ENCODE data around the gene ZGPAT. TPM values are rescaled to one million over a fixed set of nuclear protein-coding genes. Genes with fewer than 3 reads are reported as not detected.
A peak's percentile ranks its signal among the peaks of the same experiment; 100 is the strongest.

ZGPAT gene
- total and polyA plus RNA-seq, 2 of the 8 experiments (the other 6 are each of a cell fraction or from before 2014, with no cell fraction given) = 14.5 to 21.4 TPM

DNA sequence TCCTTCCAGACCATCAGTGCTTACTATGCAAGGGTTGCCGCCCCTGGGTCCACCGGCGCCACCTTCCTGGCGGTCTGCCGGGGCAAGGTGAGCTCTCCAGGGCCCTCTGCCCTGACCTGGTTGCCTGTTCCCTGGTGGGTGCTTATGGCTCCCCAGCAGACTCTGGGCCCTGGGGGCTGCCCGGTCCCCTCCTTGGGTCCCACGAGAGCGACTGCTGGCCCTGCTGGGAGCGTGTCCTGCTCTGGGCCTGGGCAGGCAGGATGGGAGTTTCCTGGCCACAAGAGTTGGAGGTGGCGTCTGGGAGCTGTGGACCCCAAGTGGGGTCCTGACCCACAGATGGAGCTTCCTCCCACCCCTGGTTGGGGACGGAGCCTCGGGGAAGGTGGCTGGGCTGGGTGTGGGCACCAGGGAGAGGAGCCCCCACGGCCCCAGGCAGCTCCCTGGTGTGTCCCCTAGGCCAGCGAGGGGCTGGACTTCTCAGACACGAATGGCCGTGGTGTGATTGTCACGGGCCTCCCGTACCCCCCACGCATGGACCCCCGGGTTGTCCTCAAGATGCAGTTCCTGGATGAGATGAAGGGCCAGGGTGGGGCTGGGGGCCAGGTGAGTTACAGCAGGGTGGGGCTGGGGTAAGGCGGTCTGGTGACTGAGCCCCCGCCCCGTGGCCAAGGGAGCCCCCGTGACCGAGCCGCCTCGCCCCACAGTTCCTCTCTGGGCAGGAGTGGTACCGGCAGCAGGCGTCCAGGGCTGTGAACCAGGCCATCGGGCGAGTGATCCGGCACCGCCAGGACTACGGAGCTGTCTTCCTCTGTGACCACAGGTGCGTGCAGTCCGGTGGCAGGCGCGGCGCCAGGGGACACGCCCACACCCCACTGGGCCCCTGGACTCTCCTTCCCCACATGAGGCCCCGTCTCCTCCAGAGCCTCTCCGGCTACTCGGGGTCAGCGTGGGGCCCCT is 18.5 kb upstream of the ZGPAT start:
- H2BK12ac ChIP-seq (ENCODE audit: low read depth, low read length) = no peak overlapping the region
- H3K14ac ChIP-seq (ENCODE audit: insufficient read length) = no peak overlapping the region
- H3K27ac ChIP-seq (ENCODE audit: low read depth, low read length) = no peak overlapping the region
- no peak overlapping the region for H3K4me3 ChIP-seq (ENCODE audit: extremely low read depth in 1 of 4, insufficient read depth in 2 of 4, low read depth in 3 of 4, low read length in 4 of 4)
- DNase-seq (ENCODE audit: low read depth in 1 of 2, low spot score in 2 of 2) (no peak), FAIRE-seq (no peak)
- no peaks in the 10 kb centered on the region; a peak in 1 of 7 replicates for H3K4me1 ChIP-seq (replicated peaks in 1 of 4; ENCODE audit: control insufficient read depth in 3 of 4, insufficient read depth in 4 of 4, low read length in 3 of 4)
- H4K5ac ChIP-seq (ENCODE audit: insufficient read length, low read depth, low read length) = no peak overlapping the region
- H3K4ac ChIP-seq (replicated peaks; ENCODE audit: insufficient read length, low read depth, low read length) = no peak overlapping the region
- no peak overlapping the region for H2BK15ac ChIP-seq (ENCODE audit: low read length)
- H3K36me3 ChIP-seq (ENCODE audit: control insufficient read depth in 2 of 4, insufficient read depth in 4 of 4, low read length in 3 of 4) = no peaks in the 10 kb centered on the region; a peak in 1 of 8 replicates
- H2AFZ ChIP-seq (ENCODE audit: low read length) = no peak overlapping the region
- WGBS, 2 experiments (ENCODE audit: extremely low coverage in 1 of 2, insufficient coverage in 1 of 2, insufficient read length in 1 of 2, insufficient replicate concordance in 2 of 2, low coverage in 1 of 2, low lambda C conversion rate in 2 of 2, missing lambda C conversion rate in 1 of 2) = 91% methylated on average over 29 of the region's 44 CpGs; no CpG with 5 or more reads in 1 of the 2 experiments
- POLR2A ChIA-PET (ENCODE audit: partially characterized antibody) = interaction anchor here (2.1 to 4.3 kb wide), 5 partner anchors 8 to 13 kb away, joined by 5 to 31 read pairs (median 15); partner anchors contain the start of gene TNFRSF6B
- CTCF ChIA-PET (ENCODE audit: partially characterized antibody) = interaction anchor here (1.1 to 1.7 kb wide), 3 partner anchors 9 to 152 kb away, joined by 3 to 4 read pairs (median 4); partner anchors contain the start of gene PTK6
- peak overlapping the region; percentile 62 for H4K8ac ChIP-seq (ENCODE audit: extremely low read depth, insufficient read depth, low read length)
- no peaks in the 10 kb centered on the region for H3K27me3 ChIP-seq (replicated peaks in 1 of 4; ENCODE audit: control insufficient read depth in 3 of 4, extremely low read depth in 1 of 4, insufficient read depth in 3 of 4, low read length in 3 of 4)
- H2AK5ac ChIP-seq (ENCODE audit: low read depth, low read length) = no peak overlapping the region
- H2BK5ac ChIP-seq (ENCODE audit: low read depth, low read length) = no peak overlapping the region
- H3K79me2 ChIP-seq (ENCODE audit: control insufficient read depth in 1 of 2, insufficient read depth in 2 of 2, low read length in 2 of 2) = no peaks in the 10 kb centered on the region
- H3K23ac ChIP-seq (ENCODE audit: insufficient read length) = no peak overlapping the region
- H3K9ac ChIP-seq (replicated peaks in 1 of 4; ENCODE audit: extremely low read depth in 1 of 4, low read depth in 3 of 4, low read length in 3 of 4) = no peak overlapping the region
- no peak overlapping the region for H2BK120ac ChIP-seq (replicated peaks; ENCODE audit: low read depth, low read length)
- no peak overlapping the region for H4K91ac ChIP-seq (replicated peaks; ENCODE audit: insufficient read length, low read length)
- H3K9me3 ChIP-seq (ENCODE audit: insufficient read depth in 2 of 2, low read depth in 1 of 2, low read length in 1 of 2) = no peaks in the 10 kb centered on the region; a peak in 1 of 4 replicates
- no peak overlapping the region for H3K4me2 ChIP-seq (ENCODE audit: insufficient read depth in 1 of 2, low read depth in 2 of 2, low read length in 2 of 2)
- no peaks in the 10 kb centered on the region for H3K79me1 ChIP-seq (ENCODE audit: low read depth, low read length)
- H3K18ac ChIP-seq (ENCODE audit: extremely low read depth, low read length) = no peak overlapping the region
- peaks cover 3% of the 10 kb centered on the region; the same call in 1 of the 2 replicates for H3K23me2 ChIP-seq (ENCODE audit: low read depth, low read length)
- no peak overlapping the region for H2BK20ac ChIP-seq (ENCODE audit: low read length)
- no peak overlapping the region for H3K56ac ChIP-seq (replicated peaks; ENCODE audit: insufficient read length, low read depth, low read length)
- H4K20me1 ChIP-seq (replicated peaks in 1 of 2; ENCODE audit: control insufficient read depth in 1 of 2, insufficient read depth in 2 of 2, low read length in 2 of 2) = peaks cover 0 to 5% of the 10 kb centered on the region in 2 experiments
- TF ChIP-seq MAFK (IDR thresholded peaks at IDR 0.05; ENCODE audit: low read depth, low read length) = no peak
- no peak for TF ChIP-seq NRF1 (IDR thresholded peaks at IDR 0.05; ENCODE audit: low read depth, low read length)
- TF ChIP-seq, protein P1, sequence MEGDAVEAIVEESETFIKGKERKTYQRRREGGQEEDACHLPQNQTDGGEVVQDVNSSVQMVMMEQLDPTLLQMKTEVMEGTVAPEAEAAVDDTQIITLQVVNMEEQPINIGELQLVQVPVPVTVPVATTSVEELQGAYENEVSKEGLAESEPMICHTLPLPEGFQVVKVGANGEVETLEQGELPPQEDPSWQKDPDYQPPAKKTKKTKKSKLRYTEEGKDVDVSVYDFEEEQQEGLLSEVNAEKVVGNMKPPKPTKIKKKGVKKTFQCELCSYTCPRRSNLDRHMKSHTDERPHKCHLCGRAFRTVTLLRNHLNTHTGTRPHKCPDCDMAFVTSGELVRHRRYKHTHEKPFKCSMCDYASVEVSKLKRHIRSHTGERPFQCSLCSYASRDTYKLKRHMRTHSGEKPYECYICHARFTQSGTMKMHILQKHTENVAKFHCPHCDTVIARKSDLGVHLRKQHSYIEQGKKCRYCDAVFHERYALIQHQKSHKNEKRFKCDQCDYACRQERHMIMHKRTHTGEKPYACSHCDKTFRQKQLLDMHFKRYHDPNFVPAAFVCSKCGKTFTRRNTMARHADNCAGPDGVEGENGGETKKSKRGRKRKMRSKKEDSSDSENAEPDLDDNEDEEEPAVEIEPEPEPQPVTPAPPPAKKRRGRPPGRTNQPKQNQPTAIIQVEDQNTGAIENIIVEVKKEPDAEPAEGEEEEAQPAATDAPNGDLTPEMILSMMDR (IDR thresholded peaks at IDR 0.05; ENCODE audit: control extremely low read depth in 1 of 3, insufficient read depth in 1 of 3, low read depth in 1 of 3, low read length in 3 of 3) = no peak
- TF ChIP-seq GTF2F1 (IDR thresholded peaks at IDR 0.05; ENCODE audit: borderline replicate concordance, low read depth, low read length) = no peak
- no peak for TF ChIP-seq JUND (IDR thresholded peaks at IDR 0.05; ENCODE audit: low read length)
- TF ChIP-seq, protein P2, sequence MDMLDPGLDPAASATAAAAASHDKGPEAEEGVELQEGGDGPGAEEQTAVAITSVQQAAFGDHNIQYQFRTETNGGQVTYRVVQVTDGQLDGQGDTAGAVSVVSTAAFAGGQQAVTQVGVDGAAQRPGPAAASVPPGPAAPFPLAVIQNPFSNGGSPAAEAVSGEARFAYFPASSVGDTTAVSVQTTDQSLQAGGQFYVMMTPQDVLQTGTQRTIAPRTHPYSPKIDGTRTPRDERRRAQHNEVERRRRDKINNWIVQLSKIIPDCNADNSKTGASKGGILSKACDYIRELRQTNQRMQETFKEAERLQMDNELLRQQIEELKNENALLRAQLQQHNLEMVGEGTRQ (IDR thresholded peaks at IDR 0.05; ENCODE audit: low read length) = no peak
- no peak for TF ChIP-seq SIN3A (conservative IDR thresholded peaks at IDR 0.05 in 1 of 2, IDR thresholded peaks at IDR 0.05 in 1 of 2; ENCODE audit: low read depth in 1 of 2, low read length in 2 of 2)

All from H1 (cell line).